BLaER1 (cell line): Measurements from ENCODE around the gene UBE2L5.

ENCODE experiments used
- H3K27ac ChIP-seq: shearing (Covaris generic); formaldehyde crosslinking; 2 replicates; pipeline ENCODE4 v1.8.1; 2022
- H3K27me3 ChIP-seq: shearing (Covaris generic); formaldehyde crosslinking; 2 replicates; pipeline ENCODE4 v1.8.1; 2022
- H3K36me3 ChIP-seq: shearing (Covaris generic); formaldehyde crosslinking; 2 replicates; pipeline ENCODE4 v1.8.1; 2022
- H3K4me1 ChIP-seq: shearing (Covaris generic); formaldehyde crosslinking; 2 replicates; pipeline ENCODE4 v1.8.1; 2022
- H3K4me2 ChIP-seq: shearing (Covaris generic); formaldehyde crosslinking; 2 replicates; pipeline ENCODE4 v1.8.1; 2022
- H3K4me3 ChIP-seq: shearing (Covaris generic); formaldehyde crosslinking; 2 replicates; pipeline ENCODE4 v1.8.1; 2022
- H3K9ac ChIP-seq: shearing (Covaris generic); formaldehyde crosslinking; 2 replicates; pipeline ENCODE4 v1.8.1; 2022
- H3K9me3 ChIP-seq: shearing (Covaris generic); formaldehyde crosslinking; 2 replicates; pipeline ENCODE4 v1.8.1; 2022
- H4K20me1 ChIP-seq: shearing (Covaris generic); formaldehyde crosslinking; 2 replicates; pipeline ENCODE4 v1.8.1; 2022
- Cebpa-rat ChIP-seq: shearing (Covaris generic); IDR thresholded peaks from 2 replicates; pipeline ENCODE4 v1.8.1; 2022

UBE2L5 gene

DNA sequence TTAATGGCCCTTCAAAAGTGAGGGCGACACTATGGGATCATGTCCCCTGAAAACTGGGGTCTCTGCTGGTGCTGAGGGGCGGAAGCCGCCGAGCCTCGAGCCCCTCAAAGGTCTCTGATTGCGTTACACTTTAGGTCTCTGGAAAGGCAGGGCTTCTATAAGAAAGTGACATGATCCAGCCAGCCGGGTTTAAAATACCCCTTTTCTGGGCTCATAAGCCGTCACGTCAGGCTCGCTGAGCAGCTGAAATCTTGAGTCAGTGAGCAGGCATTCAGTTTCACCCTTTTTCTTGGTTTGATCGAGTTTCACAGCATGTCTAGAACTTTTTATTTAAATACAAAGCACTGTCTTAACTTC, 44.0 kb downstream of the UBE2L5 start:
- H3K9ac ChIP-seq = peak overlapping the region; percentile 100
- H3K27me3 ChIP-seq = no peaks in the 10 kb centered on the region
- peaks cover 21% of the 10 kb centered on the region for H3K36me3 ChIP-seq
- H3K4me3 ChIP-seq = peak overlapping the region; percentile 100
- peaks cover 41% of the 10 kb centered on the region for H3K4me1 ChIP-seq
- peak overlapping the region; percentile 100 for H3K27ac ChIP-seq
- H3K4me2 ChIP-seq = peak overlapping the region; percentile 99
- H4K20me1 ChIP-seq = peaks cover 28% of the 10 kb centered on the region
- no peaks in the 10 kb centered on the region for H3K9me3 ChIP-seq
- TF ChIP-seq Cebpa-rat = no peak

DNA sequence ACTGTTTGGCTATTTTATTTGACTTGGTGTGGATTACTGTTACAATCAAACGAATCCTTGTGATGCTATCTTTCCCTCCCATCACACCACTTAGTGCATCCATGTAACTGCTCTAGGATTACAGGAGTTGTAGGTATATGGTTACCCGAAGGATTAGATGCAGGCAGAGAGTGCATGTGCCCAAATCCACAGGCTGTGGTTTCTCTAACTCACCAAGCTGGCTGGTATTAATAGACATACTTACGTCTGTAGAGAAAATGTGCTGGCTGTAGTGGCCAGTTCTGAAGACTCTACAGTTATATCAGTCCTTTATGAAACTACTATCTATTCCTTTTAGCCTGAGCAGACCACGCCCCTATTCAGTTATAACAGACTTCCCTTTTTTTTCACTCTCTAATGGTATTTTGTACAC, 44.6 kb downstream of the UBE2L5 start:
- Histone ChIP-seq H3K27me3 (no peaks in the 10 kb centered on the region), H3K4me2 (peak overlapping the region; percentile 99), H3K27ac (peak overlapping the region; percentile 100), H3K4me3 (peak overlapping the region; percentile 100), H4K20me1 (peaks cover 23% of the 10 kb centered on the region), H3K36me3 (peaks cover 16% of the 10 kb centered on the region), H3K9me3 (no peaks in the 10 kb centered on the region), H3K4me1 (peaks cover 36% of the 10 kb centered on the region), H3K9ac (peak overlapping the region; percentile 100)
- no peak for TF ChIP-seq Cebpa-rat

DNA sequence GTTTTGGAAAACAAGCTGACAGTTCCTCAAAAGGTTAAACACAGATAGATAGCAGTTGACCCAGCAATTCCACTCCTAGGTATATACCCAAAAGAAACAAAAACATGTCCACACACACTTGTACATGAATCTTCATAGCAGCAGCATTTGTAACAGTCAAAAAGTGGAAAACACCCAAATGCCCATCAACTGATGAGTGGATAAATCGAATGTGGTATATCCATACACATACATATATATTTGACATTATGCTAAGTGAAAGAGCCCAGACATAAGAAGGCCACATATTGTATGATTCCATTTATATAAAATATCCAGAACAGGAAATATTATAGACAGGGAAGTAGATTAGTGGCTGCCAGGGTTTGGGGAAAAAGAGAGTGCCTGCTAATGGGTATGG, 51.4 kb downstream of the UBE2L5 start:
- Histone ChIP-seq H3K4me1 (peaks cover 24% of the 10 kb centered on the region), H4K20me1 (no peaks in the 10 kb centered on the region), H3K36me3 (no peaks in the 10 kb centered on the region), H3K9me3 (no peaks in the 10 kb centered on the region), H3K4me3 (no peak overlapping the region), H3K27me3 (no peaks in the 10 kb centered on the region), H3K27ac (no peak overlapping the region), H3K9ac (no peak overlapping the region), H3K4me2 (no peak overlapping the region)
- TF ChIP-seq Cebpa-rat = no peak

DNA sequence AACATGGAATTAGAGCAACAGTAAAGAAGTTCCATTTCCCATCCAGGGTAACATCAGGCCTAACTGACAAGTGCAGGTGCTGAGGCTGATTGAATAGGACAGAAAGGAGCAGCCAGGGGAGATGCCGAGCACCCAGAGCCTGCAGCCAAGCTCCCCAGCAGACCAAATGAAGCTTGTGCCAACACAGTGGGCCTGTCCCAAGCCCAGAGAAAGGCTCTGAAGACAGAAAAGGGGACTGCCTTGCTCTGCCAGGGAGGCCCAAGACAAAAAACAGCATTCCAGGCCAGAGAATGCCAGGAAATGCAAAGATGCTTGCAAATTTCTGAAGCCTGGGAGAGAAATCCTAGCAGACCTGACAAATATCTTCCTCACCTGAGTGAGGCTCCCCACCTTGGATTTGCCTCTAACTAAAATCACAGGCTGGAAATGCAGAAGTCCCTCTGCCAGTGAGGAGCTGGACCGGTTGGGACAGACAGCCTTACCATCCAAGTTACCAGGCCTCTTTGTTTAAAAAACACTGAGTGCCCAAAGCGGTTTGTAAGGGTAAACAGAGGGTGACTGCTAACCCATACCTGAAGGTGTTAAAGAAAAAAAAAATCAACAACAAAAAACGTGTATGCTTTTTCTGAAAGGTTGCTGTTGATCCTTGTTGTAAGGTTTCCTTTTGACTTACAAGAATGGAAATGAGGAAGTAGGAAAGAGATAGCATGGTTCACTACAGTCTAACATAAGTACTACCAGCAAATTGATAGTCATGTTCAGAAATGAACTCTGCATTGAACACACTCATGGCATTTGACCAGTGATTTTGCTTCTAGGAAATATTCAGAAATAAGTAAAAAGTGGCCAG, 55.3 kb downstream of the UBE2L5 start:
- Histone ChIP-seq H3K9me3 (no peaks in the 10 kb centered on the region), H3K4me2 (peak overlapping the region; percentile 7; the same call in 1 of the 2 replicates), H3K9ac (no peak overlapping the region), H3K27ac (no peak overlapping the region), H3K27me3 (no peaks in the 10 kb centered on the region), H3K36me3 (no peaks in the 10 kb centered on the region), H3K4me1 (peaks cover 24% of the 10 kb centered on the region), H4K20me1 (no peaks in the 10 kb centered on the region), H3K4me3 (no peak overlapping the region)
- no peak for TF ChIP-seq Cebpa-rat
